8988T (cell line): ENCODE measurements around the gene AMPH.
"Not testable (repeated sequence)": the region's sequence is repeated elsewhere in the genome, so short reads cannot be mapped to it uniquely, and the experiment has no call there.

Source experiments
- DNase-seq: peaks from one replicate; pipeline ENCODE4 v3.0.0; 2011

Gene AMPH

DNA sequence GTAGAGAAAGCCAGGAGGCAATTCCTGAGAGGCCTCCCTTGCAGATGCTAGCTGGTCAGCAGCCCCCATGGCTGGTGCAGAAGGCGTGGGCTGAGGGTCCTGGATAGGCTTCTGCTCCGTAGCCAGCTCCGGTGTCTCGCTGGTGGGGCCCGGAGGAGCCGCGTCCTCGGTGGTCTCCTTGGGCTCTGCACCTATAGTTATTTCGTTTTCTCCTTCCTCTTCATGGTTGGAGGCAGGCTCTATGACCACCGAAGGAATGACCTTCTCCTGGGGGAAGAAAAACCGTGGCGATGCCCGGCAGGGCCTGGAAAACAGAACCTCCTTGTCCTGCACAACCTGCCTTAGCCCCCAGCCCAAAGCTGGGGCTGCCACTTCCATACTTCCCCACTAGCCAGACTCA, 239.4 kb downstream of the AMPH start:
- DNase-seq = no peak

DNA sequence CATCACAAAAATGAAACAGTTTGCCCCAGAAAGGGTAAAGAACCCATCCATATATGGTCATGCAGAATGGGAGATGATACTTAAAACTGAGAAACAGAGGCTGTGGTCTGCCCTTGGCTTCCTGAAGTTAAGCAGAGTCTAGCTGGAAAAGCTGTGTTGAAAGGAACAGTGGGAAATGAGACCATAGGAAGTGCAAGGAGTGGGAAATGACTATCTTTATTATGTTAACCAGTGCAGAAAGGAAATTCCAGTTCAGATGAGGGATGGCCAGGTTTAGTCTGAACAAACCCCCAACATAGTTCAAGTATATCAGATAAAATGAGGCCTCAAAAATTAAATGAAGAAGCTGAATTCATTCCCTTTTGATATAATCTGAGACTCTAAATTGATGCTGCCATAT, 245.5 kb downstream of the AMPH start:
- no peak for DNase-seq

DNA sequence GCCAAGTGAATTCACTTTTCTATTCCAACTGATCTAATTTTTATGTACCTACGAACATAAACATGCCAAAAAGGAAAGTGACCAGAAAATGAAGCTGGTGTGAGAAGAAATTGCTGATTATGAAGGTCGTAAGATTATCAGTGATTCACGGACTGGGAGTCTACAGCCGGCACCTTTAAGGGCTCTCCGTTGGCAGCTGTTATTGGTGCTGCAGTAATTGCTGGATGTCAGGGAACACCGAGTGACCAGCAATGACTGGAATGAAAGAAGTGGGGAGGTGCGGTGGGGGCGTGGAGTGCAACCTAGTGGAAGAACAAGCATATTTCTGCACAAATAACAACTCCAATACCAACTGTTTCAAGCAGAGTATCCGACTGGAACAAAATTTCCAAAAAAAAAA, 247.9 kb downstream of the AMPH start:
- DNase-seq = no peak

DNA sequence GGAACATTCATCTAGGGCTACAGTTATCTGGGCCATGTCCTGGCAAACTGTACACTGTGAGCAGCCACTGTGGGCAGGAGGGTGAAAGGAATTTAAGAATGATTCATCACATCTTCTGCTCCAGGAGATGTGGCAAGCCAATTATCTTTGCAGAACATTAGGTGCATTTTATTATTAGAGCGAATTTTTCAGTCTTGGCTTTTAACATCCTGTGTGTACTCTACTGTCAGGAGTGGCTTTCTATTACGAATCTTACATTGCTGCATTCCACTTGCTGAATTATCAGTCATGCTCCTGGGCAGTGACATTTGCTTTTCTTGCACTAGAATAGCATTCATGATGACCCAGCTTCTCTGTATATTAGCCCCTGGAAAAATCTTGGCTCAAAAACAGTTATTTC, 248.5 kb downstream of the AMPH start:
- no peak for DNase-seq

DNA sequence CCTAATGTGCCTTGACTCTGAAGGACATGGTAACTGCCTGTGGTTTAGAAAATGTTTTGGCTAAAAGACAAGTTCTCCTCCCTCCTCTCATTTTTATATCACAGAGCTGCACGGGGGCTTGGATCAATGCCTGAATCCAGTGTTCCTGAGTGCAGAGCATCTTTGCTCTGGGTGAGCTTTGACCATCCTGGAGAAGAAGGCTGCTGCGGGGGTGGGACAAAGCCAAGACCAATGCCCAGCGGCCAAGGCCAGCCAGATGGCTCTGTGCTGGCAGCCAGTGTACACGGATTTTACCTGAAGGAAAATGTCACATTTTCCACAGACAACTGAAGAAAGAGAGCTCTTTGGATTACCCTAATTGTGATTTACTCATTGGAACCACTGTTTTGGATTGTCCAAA, 255.7 kb downstream of the AMPH start:
- DNase-seq = no peak

DNA sequence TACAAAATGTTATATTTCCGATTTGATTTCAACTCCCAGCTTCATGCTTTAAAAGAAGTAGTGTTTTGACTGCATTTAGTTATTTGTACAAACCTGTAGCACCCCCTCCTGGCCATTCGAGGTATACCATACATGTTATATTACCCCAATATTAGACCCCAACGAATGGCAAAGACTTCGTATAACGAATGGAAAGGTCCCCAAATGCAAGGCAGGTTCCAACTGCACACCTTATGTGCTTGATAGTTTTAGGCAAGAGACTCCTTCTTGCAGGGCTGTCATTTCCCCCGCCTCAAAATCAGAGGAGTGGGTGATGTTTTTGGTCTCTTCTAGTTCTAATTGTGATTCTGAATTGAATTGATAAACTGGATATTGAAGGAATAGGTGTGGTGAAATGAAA, 256.7 kb downstream of the AMPH start:
- no peak for DNase-seq

DNA sequence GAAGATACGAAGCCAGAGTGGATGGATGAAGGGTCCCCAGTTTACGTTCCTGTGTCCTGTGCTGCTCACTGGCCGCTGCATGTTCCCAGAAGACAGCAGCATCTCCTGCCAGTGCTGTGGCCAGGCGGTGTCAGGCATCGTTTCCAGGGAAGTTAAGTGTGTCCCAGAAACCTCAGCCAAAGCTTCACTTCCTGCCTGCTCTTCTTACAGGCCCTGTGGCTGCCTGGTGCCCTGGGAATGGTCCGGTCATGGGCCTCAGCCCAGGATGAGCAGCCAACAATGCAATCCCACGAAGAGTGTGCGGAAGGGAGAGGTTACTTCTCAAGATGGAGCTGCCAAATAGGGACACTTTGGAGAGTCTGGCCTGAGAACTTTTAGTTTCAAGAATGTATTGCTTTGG, 258.0 kb downstream of the AMPH start:
- no peak for DNase-seq

DNA sequence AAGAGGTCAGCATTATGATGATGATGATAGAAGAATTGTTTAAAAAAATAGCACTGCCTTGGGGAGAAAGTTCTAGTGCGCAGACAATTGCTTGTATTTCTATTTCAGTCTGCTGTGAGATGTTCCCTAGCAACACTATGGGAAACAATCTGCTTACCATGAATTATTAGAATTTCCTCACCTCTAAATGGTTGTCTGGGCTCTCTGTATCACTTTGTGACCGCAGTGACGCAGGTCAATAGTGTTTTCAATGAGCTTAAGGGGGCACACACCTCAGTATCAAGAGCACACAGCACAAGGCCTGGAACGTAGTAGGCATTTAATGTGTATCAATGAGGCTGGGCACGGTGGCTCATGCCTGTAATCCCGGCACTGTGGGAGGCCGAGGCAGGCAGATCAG, 258.9 kb downstream of the AMPH start:
- no peak for DNase-seq

DNA sequence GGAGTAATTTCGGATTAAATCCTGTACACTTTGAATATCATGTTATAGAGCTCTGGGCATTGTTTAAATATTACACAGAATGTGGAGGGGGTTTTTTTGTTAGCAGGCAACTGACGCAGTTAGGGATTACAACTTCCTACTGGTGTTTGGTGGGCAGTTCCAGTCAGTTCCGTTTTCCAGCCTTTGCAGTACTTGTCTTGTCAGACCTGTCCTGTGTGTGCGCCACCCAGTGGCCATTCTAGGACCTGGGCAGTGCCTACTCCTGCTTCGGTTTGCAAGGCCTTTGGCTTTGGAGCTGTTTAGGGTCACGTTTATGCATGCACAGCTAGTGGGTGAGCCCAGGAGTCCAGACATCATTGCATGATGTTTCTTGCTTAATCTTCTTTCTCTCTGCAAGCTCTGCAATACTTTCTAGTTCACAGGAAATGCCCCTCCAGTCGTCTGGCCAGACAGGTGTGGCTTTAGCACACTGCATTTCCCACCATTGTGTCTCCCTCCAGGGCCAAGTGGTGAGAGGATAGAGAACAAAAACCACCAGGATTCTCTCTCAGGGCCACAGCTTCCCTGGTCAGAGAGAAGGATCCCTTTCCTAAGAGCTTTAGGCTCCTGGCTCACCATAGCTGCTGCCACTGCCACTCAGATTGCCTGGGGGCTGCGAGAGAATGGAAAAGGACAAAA, 261.2 kb downstream of the AMPH start:
- DNase-seq = peak; percentile 37

DNA sequence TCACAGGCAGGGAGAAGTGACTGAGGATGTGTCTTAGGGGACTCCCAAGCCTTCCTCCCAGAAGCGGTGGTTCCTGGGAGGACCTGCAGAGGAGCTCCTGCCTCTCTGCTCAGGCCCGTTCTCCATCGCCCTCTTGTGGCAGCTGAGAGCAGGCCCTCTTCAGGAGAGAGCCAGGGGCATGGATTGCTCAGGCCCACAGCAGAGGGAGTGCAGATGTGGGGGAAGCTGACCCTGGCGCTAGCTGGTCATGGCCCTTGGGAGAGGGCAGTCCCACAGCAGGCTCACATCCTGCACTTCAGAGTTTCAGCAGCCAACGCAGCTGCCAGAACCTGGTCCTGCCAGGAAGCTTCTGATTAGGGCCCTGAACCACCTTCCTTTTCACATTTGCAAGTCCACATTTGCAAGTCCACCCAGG, 263.0 kb downstream of the AMPH start:
- DNase-seq = peak; percentile 22

DNA sequence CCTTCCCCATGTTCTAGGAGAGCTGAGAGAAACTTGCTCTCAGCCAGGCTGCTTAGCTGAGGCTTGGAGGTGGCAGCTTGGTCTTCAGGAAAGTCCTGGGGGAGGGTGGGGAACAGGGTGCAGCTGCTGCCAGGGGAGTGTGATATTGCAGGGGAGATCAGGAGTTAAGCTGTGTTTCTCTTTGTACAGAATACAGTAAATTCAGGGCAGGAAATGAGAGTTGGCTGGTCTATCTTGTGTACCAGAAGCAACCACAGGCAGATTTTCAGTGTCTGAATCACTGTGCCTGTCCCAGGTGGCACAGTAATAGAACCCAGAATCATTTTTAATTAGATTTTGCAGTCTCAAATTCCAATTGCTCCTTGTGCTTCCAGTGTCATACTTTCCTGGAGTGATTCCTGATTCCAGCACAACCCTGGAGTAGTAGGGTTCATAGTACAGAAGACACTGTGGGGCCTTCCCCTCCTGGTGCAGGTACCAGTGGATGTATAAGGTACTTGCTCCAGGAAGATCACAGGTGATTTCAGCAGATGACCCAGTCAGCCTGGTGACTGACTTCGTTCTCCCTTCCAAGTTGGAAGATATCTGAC, 263.8 kb downstream of the AMPH start:
- DNase-seq = no peak

DNA sequence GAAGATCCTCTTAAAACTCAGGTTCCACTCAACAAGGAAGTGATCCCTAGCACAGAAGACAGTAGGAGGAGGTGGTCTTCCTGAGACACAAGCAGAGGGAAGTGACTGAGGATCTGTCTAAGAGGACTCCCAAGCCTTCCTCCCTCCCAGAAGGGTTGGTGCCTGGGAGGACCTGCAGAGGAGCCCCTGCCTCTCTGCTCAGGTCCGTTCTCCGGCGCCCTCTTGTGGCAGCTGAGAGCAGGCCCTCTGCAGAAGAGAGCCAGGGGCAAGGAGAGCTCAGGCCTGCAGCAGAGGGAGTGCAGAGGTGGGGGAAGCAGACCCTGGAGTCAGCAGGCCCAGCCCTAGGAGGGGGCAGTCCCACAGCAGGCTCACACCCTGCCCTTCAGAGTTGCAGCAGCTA, 267.8 kb downstream of the AMPH start:
- DNase-seq = not testable (repeated sequence)

DNA sequence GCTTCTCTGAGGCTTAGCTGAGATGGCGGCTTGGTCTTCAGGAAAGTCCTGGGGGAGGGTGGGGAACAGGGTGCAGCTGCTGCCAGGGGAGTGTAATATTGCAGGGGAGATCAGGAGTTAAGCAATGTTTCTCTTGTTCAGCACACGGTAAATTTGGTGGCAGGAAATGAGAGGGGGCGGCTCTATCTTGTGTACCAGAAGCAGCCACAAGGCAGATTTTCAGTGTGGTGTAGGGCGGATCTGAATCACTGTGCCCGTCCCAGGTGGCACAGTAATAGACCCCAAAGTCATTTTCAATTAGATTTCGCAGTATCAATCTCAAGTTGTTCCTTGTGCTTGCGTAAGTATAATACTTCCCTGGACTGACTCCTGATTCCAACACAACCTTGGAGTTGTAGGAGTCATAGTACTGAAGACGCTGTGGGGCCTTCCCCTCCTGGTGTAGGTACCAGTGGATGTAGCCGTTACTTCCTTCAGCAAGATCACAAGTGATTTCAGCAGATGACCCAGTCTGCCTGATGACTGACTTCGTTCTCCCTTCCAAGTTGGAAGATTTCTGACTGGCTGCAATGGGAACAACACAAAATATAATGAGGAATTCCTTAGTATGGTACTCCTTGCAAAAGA, 268.4 kb downstream of the AMPH start:
- DNase-seq = not testable (repeated sequence)

DNA sequence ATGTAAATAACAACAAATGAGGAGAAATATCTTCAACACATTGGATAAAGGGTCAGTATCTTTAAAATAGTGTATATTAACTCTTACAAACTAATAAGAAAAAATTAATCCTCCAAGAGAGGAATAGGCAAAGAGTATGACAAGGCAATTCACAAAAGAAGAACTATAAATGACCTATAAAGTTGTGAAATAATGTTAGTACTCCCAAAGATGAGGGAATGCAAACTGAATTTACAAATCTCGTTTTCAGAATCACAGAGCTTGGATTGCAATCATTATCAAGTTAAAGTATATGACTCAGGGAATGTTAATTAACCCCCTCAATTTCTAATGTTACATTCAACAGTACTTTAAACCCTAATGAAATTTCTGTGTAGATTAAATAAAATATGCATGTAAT, 270.4 kb downstream of the AMPH start:
- DNase-seq = no peak

DNA sequence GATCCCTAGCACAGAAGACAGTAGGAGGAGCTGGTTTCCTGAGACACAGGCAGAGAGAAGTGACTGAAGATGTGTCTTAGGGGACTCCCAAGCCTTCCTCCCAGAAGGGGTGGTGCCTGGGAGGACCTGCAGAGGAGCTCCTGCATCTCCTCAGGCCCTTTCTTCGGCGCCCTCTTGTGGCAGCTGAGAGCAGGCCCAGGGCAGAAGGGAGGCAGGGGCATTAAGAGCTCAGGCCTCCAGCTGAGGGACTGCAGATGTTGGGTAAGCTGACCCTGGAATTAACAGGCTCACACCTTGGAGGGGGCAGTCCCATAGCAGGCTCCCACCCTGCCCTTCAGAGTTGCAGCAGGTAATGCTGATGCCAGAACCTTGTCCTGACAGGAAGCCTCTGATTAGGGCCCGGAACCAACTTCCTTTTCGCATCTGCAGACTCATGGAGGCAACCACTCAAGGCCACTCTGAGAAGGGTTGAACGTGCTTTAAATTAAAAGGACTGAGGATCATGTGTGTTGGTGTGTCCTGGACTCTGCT, 272.0 kb downstream of the AMPH start:
- DNase-seq = not testable (repeated sequence)

DNA sequence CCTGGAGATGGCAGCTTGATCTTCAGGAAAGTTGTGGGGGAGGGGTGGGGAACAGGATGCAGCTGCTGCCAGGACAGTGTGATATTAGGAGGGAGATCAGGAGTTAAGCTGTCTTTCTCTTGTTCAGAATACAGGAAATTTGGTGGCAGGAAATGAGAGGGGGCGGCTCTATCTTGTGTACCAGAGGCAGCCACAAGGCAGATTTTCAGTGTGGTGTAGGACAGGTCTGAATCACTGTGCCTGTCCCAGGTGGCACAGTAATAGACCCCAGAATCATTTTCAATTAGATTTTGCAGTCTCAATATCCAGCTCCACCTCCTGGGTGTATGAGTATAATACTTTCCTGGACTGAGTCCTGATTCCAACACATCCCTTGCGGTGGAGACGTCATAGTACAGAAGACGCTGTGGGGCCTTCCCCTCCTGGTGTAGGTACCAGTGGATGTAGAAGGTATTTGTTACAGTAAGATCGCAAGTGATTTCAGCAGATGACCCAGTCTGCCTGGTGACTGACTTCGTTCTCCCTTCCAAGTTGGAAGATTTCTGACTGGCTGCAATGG, 272.8 kb downstream of the AMPH start:
- not testable (repeated sequence) for DNase-seq

DNA sequence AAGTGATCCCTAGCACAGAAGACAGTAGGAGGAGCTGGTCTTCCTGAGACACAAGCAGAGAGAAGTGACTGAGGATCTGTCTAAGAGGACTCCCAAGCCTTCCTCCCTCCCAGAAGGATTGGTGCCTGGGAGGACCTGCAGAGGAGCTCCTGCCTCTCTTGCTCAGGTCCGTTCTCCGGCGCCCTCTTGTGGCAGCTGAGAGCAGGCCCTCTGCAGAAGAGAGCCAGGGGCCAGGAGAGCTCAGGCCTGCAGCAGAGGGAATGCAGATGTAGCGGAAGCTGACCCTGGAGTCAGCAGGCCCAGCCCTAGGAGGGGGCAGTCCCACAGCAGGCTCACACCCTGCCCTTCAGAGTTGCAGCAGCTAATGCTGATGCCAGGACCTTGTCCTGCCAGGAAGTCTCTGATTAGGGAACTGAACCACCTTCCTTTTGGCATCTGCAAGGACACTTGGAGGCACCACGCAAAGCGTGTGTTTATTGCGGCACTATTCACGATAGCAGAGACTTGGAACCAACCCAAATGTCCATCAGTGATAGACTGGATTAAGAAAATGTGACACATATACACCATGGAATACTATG, 276.8 kb downstream of the AMPH start:
- not testable (repeated sequence) for DNase-seq

DNA sequence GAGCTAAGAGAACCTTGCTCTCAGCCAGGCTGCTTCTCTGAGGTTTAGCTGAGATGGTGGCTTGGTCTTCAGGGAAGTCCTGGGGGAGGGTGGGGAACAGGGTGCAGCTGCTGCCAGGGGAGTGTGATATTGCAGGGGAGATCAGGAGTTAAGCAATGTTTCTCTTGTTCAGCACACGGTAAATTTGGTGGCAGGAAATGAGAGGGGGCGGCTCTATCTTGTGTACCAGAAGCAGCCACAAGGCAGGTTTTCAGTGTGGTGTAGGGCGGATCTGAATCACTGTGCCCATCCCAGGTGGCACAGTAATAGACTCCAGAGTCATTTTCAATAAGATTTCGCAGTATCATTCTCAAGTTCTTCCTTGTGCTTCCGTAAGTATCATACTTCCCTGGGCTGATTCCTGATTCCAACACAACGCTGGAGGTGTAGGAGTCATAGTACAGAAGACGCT, 277.7 kb downstream of the AMPH start:
- DNase-seq = not testable (repeated sequence)

DNA sequence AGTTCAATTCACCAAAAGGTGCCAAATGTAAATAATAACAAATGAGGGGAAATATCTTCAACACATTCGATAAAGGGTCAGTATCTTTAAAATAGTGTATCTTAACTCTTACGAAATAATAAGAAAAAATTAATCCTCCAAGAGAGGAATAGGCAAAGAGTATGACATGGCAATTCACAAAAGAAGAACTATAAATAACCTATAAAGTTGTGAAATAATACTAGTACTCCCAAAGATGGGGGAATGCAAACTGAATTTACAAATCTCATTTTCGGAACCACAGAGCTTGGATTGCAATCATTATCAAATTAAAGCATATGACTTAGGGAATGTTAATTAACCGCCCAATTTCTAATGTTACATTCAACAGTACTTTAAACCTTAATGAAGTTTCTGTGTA, 279.6 kb downstream of the AMPH start:
- no peak for DNase-seq

DNA sequence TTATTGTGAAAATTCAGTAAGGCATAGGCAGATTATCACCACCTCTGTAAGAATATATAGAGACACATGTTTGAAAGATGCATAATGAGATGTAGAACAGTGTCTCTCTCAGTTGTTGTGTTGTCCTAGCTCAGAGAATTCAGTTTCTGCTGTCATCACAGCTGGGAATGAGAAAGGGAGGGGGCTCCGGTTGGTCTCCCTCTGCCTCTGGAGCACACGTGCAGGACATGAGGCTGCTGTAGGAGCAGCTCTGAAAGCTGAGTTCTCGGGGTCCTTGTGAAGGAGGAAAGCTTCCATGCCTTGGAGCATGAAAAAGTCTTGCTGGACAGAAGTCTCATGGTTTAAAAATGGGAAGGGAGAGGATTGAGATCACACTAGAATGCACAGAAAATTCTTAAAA, 280.4 kb downstream of the AMPH start:
- not testable (repeated sequence) for DNase-seq

DNA sequence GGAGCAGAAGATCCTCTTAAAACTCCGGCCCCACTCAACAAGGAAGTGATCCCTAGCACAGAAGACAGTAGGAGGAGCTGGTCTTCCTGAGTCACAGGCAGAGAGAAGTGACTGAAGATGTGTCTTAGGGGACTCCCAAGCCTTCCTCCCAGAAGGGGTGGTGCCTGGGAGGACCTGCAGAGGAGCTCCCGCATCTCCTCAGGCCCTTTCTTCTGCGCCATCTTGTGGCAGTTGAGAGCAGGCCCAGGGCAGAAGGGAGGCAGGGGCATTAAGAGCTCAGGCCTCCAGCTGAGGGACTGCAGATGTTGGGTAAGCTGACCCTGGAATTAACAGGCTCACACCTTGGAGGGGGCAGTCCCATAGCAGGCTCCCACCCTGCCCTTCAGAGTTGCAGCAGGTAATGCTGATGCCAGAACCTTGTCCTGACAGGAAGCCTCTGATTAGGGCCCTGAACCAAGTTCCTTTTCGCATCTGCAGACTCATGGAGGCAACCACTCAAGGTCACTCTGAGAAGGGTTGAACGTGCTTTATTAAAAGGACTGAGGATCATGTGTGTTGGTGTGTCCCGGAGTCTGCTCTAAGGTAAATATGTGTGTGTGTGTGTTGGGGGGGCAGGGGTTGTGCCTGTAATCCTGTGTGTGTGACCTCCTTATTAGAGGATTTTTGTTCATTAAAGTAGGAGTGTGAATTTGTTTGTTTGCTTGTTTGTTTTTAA, 281.1 kb downstream of the AMPH start:
- not testable (repeated sequence) for DNase-seq

DNA sequence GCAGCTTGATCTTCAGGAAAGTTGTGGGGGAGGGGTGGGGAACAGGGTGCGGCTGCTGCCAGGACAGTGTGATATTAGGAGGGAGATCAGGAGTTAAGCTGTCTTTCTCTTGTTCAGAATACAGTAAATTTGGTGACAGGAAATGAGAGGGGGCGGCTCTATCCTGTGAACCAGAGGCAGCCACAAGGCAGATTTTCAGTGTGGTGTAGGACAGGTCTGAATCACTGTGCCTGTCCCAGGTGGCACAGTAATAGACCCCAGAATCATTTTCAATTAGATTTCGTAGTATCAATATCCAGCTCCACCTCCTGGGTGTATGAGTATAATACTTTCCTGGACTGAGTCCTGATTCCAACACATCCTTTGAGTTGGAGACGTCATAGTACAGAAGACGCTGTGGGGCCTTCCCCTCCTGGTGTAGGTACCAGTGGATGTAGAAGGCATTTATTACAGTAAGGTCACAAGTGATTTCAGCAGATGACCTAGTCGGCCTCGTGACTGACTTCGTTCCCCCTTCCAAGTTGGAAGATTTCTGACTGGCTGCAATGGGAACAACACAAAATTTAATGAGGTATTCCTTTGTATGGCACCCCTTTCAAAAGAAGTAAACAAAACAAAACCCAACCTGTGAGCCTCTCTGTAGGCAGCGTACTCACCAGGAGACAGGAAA, 281.9 kb downstream of the AMPH start:
- DNase-seq = not testable (repeated sequence)
